Measurements from ENCODE around the gene AGPAT1.

DNA sequence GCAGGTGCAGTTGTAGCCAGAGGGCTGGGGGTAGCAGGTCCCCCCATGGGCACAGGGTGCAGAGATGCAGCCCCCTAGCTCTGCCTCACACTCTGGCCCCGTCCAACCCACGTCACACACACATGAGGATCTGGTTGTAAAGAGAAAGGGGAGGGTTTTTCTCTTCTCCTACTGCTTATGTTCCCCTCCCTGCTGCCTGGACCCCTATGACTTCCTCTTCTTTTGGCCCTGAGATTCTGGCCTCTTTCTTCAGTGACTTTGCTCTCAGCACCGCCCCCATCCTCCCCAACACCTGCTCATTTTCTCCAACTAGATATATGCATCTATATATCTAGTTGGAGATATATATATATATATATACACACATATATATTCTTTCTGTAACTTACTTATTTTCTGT, 38.2 kb upstream of the AGPAT1 start:
- TF ChIP-seq, protein P1, sequence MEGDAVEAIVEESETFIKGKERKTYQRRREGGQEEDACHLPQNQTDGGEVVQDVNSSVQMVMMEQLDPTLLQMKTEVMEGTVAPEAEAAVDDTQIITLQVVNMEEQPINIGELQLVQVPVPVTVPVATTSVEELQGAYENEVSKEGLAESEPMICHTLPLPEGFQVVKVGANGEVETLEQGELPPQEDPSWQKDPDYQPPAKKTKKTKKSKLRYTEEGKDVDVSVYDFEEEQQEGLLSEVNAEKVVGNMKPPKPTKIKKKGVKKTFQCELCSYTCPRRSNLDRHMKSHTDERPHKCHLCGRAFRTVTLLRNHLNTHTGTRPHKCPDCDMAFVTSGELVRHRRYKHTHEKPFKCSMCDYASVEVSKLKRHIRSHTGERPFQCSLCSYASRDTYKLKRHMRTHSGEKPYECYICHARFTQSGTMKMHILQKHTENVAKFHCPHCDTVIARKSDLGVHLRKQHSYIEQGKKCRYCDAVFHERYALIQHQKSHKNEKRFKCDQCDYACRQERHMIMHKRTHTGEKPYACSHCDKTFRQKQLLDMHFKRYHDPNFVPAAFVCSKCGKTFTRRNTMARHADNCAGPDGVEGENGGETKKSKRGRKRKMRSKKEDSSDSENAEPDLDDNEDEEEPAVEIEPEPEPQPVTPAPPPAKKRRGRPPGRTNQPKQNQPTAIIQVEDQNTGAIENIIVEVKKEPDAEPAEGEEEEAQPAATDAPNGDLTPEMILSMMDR (IDR thresholded peaks at IDR 0.05 in 4 of 5, conservative IDR thresholded peaks at IDR 0.05 in 1 of 5) = no peak
- TF ChIP-seq POLR2A (IDR thresholded peaks at IDR 0.05) = no peak
